Lung (tissue), 12 donors: Measurements from ENCODE around the gene ZMPSTE24. TPM values are rescaled to one million over a fixed set of nuclear protein-coding genes. Genes with fewer than 3 reads are reported as not detected.

Source experiments
- ATAC-seq: fragments of 200-7000 bp; cut with Tn5 transposase; one replicate; pipeline ENCODE4 v1.9.1; 2020; ENCODE audit warnings: moderate number of reproducible peaks; ENCODE audit not compliant: insufficient read depth, low FRiP score
- DNase-seq, 3 donors: peaks; one replicate each; pipeline ENCODE4 v3.0.0-alpha.2; 2013 to 2017
- H3K27ac ChIP-seq, 2 donors: one replicate each; pipeline ENCODE4 v1.5.1; 2013; ENCODE audit warnings: mild to moderate bottlenecking in 2 of 2, moderate library complexity in 2 of 2, control low read depth in 1 of 2, inconsistent platforms in 1 of 2, low read depth in 1 of 2, low read length in 1 of 2
- H3K27me3 ChIP-seq, 3 donors: one replicate each; pipeline ENCODE4 v1.5.1; 2013; ENCODE audit warnings: low read length in 2 of 3; ENCODE audit not compliant: control insufficient read depth in 3 of 3, insufficient read depth in 3 of 3
- H3K36me3 ChIP-seq, 4 donors: one replicate each; pipeline ENCODE4 v1.5.1; 2013; ENCODE audit warnings: low read length in 4 of 4, mild to moderate bottlenecking in 1 of 4, moderate library complexity in 1 of 4; ENCODE audit not compliant: control insufficient read depth in 4 of 4, insufficient read depth in 4 of 4
- H3K4me1 ChIP-seq, 5 donors: one replicate each; pipeline ENCODE4 v1.5.1; 2013; ENCODE audit warnings: low read length in 5 of 5, mild to moderate bottlenecking in 2 of 5, moderate library complexity in 1 of 5; ENCODE audit not compliant: control insufficient read depth in 5 of 5, insufficient read depth in 5 of 5
- H3K4me3 ChIP-seq: one replicate; pipeline ENCODE4 v1.5.1; 2013; ENCODE audit warnings: mild to moderate bottlenecking, control low read depth, moderate library complexity
- H3K9ac ChIP-seq, 2 donors: one replicate each; pipeline ENCODE4 v1.5.1; 2013; ENCODE audit warnings: low read length in 2 of 2, control low read depth in 1 of 2; ENCODE audit not compliant: insufficient read depth in 1 of 2
- H3K9me3 ChIP-seq, 4 donors: one replicate each; pipeline ENCODE4 v1.5.1; 2013; ENCODE audit warnings: low read length in 3 of 4, mild to moderate bottlenecking in 1 of 4, moderate library complexity in 1 of 4; ENCODE audit not compliant: control insufficient read depth in 4 of 4, insufficient read depth in 3 of 4
- WGBS, 2 donors: extraction: QIAGEN DNeasy Blood & Tissue Kit; methylation state at CpG; one replicate each; pipeline ENCODE4 v1.1.7; 2013; 5-methylcytosine and 5-hydroxymethylcytosine counted together
- polyA plus RNA-seq, 2 donors: library from polyadenylated mRNA; stranded (reverse); fragments of 200-250 nt; gene quantifications; one replicate each; pipeline ENCODE4 v1.2.1, GENCODE V29; 2013
- total RNA-seq, 2 donors: library from RNA; depleted of rRNA in 1 of 2; stranded (reverse); fragments of >200 nt in 1 of 2; gene quantifications; one replicate each; pipeline ENCODE4 v1.2.1, GENCODE V29; 2014 to 2021
- TF ChIP-seq, protein P1 (sequence below): IDR thresholded peaks from 2 replicates; pipeline ENCODE4 v1.5.1; 2012; ENCODE audit warnings: mild to moderate bottlenecking; ENCODE audit errors: control extremely low read depth, extremely low read depth
- donor health status: control.
- donor health status: control.
- donor health status: Bipolar disorder and iron deficiency.
- donor health status: healthy.
- donor health status: DM: yes; HTN: yes; CAD: no.

The ZMPSTE24 gene
- total and polyA plus RNA-seq, 4 donors: 17.2 to 41.8 (median 35.3) TPM

DNA sequence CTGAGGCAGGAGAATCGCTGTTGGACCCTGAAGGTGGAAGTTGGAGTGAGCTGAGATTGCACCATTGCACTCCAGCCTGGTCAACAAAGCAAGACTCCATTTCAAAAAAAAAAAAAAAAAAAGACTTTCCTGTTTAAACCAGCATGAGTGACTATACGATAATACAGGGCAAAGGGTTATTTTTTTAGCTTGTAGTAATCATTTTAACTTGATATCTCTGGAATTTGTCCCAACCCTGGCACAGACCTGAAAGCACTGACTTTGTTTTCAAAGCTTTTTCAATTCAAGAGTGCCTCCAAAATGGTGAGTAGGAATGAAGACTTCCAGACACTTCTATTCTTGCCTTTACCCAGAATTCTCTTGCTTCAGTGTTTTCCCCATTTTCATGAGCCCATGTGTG is 14.7 kb upstream of the ZMPSTE24 start:
- WGBS, 2 donors: 32 to 36% methylated on average over 2 of the region's 2 CpGs
- H3K27me3 ChIP-seq: no peaks in the 10 kb centered on the region
- H3K36me3 ChIP-seq: peaks cover 2 to 8% (median 4%) of the 10 kb centered on the region in 4 donors
- TF ChIP-seq, protein P1, sequence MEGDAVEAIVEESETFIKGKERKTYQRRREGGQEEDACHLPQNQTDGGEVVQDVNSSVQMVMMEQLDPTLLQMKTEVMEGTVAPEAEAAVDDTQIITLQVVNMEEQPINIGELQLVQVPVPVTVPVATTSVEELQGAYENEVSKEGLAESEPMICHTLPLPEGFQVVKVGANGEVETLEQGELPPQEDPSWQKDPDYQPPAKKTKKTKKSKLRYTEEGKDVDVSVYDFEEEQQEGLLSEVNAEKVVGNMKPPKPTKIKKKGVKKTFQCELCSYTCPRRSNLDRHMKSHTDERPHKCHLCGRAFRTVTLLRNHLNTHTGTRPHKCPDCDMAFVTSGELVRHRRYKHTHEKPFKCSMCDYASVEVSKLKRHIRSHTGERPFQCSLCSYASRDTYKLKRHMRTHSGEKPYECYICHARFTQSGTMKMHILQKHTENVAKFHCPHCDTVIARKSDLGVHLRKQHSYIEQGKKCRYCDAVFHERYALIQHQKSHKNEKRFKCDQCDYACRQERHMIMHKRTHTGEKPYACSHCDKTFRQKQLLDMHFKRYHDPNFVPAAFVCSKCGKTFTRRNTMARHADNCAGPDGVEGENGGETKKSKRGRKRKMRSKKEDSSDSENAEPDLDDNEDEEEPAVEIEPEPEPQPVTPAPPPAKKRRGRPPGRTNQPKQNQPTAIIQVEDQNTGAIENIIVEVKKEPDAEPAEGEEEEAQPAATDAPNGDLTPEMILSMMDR: no peak
- H3K9me3 ChIP-seq: no peaks in the 10 kb centered on the region
- H3K4me3 ChIP-seq: no peak overlapping the region
- peaks cover 0 to 8% (median 0%) of the 10 kb centered on the region in 5 donors for H3K4me1 ChIP-seq
- no peak overlapping the region for H3K27ac ChIP-seq
- no peak for ATAC-seq
- no peak overlapping the region for H3K9ac ChIP-seq
- DNase-seq: peak in 1 of 3 donors; percentile 12

DNA sequence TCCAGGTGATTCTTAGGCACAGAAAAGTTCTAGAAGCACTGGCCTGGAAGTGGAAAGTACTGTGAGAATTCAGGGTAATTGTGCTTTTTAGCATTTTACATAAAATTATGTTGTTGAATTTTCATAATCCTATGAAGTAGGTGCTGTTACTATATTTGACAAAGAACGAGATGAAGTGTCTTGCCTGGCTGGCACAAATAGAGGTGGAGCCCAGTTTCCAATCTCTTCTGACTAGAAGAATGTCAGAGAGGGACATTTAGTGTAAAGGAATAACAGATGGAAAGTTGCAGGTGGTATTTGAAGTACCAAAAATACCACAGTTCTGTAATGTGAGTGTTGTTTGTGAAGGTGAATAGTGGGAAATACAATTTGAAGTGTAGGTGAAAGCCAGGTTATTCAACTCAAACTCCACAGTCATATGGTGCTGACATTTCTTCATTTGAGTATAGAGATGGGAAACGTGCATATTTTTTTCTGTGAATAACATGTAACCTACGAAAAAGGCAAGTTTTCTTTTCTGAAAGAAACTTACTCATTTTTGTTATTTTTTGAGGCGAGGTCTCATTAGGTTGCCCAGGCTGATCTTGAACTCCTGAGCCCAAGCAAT is 13.8 kb upstream of the ZMPSTE24 start:
- Histone ChIP-seq H3K36me3 (peaks cover 0 to 5% (median 0%) of the 10 kb centered on the region in 4 donors), H3K4me3 (no peak overlapping the region), H3K27ac (no peak overlapping the region), H3K9ac (no peak overlapping the region), H3K4me1 (peaks cover 0 to 8% (median 0%) of the 10 kb centered on the region in 5 donors), H3K27me3 (no peaks in the 10 kb centered on the region), H3K9me3 (no peaks in the 10 kb centered on the region)
- 60 to 75% methylated on average over 4 of the region's 4 CpGs for WGBS, 2 donors
- DNase-seq (peak in 1 of 3 donors; percentile 15), ATAC-seq (no peak)
- TF ChIP-seq, protein P1: no peak

DNA sequence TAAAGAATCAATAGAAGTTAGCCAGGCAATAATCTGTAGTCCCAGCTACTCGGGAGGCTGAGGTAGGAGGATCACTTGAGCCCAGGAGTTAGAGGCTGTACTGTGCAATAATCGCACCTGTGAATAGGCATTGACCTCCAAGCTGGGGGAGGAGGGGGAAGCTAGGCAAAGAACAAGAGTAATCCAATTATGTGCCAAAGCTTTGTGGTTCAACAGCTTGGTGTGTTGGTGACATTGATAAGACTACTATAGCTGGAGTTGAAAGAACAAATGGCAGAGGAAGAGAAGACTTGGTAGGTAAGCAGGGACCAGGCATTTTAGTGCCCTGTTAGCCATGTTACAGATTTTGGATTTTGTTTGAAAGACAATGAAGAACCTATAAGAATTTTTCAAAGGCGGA is 12.3 kb upstream of the ZMPSTE24 start:
- H3K27ac ChIP-seq: no peak overlapping the region
- H3K9ac ChIP-seq: no peak overlapping the region
- no peak overlapping the region for H3K4me3 ChIP-seq
- TF ChIP-seq, protein P1: no peak
- H3K9me3 ChIP-seq: no peaks in the 10 kb centered on the region
- H3K4me1 ChIP-seq: peaks cover 0 to 8% (median 0%) of the 10 kb centered on the region in 5 donors
- H3K36me3 ChIP-seq: no peaks in the 10 kb centered on the region
- no peaks in the 10 kb centered on the region for H3K27me3 ChIP-seq
- WGBS, 2 donors: 92 to 97% methylated on average over 3 of the region's 3 CpGs
- ATAC-seq (no peak), DNase-seq (no peak)

DNA sequence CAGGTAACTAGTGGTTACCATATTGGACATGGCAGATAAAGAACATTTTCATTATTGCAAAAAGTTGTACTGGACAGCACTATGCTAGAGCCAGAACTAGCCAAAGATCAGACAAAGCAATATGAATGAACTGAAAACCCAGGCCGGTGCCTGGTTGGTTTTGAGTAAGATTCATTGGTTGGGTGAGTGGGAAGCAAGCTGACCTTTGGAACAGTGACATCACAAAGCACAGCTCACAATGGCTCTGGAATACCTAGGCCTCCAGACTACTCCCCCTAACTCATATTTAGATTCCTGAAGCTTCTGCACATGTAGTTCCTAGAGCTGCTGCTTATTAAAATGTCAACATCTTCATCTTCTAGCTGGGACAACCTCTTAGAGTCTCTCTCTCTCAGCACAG is 10.4 kb upstream of the ZMPSTE24 start, which contains the start of gene TMCO2:
TMCO2 (plus strand) TSS at position 283 of the 400 bp plus-strand sequence; CDS start at position 340, 57 bp downstream.
- 67 to 92% methylated on average over 1 of the region's 1 CpG for WGBS, 2 donors
- no peaks in the 10 kb centered on the region for H3K27me3 ChIP-seq
- DNase-seq: no peak
- no peaks in the 10 kb centered on the region for H3K9me3 ChIP-seq
- H3K36me3 ChIP-seq: no peaks in the 10 kb centered on the region
- H3K27ac ChIP-seq: no peak within 1 kb of the TSS
- H3K9ac ChIP-seq: no peak within 1 kb of the TSS
- no peak within 1 kb of the TSS for H3K4me3 ChIP-seq
- H3K4me1 ChIP-seq: peaks cover 0 to 8% (median 0%) of the 10 kb centered on the region in 5 donors
- TF ChIP-seq, protein P1: no peak
- ATAC-seq: no peak
